AG10803 (cell line): ENCODE results near the gene BCAS1.
A peak's percentile ranks its signal among the peaks of the same experiment; 100 is the strongest.

Source experiments
- DNase-seq: peaks from one replicate; pipeline ENCODE4 v3.0.0; 2010; ENCODE audit warnings: low read depth
- H3K4me3 ChIP-seq: 2 replicates; pipeline ENCODE4 v1.5.1; 2011; ENCODE audit warnings: mild to moderate bottlenecking, low read length, control low read depth
- CTCF ChIP-seq: conservative IDR thresholded peaks from 2 replicates; pipeline ENCODE4 v1.5.1; 2011; ENCODE audit warnings: mild to moderate bottlenecking, low read length, control low read depth, inconsistent platforms

BCAS1 gene

GRCh38 chr20:53929974-53930650 lies 140.3 kb downstream of the BCAS1 start:
- H3K4me3 ChIP-seq: no peak overlapping the region
- no peak for TF ChIP-seq CTCF
- no peak for DNase-seq

DNA sequence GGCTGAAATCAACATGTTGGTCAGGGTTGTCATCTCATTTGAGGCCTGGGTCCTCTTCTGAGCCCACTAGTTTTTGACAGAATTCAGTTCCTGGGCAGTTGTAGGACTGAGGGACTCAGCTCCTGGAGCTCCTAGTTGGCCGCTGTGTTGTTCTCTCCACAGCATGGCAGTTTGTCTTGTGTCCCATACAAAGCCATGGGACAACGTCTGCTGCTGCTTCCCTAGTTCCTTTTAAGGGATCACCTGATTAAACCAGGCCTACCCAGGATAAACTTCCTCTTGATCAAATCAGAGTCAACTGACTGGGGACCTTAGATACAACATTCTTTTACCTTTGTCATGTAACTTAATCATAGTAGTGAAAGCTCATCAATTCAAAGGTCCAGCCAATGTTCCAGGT lies 141.0 kb downstream of the BCAS1 start:
- no peak for TF ChIP-seq CTCF
- H3K4me3 ChIP-seq: no peak overlapping the region
- no peak for DNase-seq

DNA sequence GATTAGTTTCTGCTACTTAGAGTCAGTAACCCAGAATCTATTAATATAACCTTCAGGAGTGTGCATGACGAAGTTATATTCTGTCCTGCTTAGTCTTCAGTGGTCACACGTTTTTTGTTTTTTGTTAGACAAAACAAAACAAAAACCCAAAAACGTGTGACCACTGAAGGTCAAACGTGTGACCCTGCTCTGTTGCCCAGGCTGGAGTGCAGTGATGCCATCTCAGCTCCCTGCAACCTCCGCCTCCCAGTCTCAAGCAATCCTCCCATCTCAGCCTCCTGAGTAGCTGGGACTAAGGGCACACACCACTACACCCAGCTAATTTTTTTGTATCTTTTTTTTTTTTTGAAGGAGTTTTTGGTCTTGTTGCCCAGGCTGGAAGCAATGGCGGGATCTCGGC lies 142.4 kb downstream of the BCAS1 start:
- DNase-seq: no peak

DNA sequence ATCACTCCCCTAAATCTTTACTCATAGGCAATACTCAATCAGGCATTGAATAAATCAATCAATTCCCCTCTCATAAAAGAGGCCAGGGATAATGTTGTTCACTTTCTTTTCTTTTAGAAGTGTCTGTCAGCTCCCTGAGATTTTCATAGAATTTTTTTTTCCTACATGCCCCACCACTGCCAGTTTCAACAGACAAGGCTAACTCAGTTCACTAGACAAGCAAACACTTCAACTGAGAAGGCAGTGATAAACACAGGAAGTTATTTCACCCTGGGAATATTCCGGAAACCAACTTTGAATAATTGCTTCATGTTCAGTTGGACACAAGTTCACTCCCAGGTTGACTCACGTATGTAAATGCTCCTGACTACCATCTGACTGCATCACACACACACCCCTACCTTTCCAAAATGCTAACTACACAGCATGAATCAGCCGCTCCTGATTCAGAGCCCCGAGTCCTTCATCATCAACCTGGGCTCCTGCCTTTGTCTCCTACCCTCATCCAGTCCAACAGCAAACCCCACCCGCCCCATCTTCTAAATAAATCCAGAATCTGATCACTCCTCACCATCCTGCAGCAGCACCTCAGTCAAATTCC lies 143.9 kb downstream of the BCAS1 start:
- peak; percentile 94 for DNase-seq
- no peak for TF ChIP-seq CTCF
- H3K4me3 ChIP-seq: no peak overlapping the region

More for the DNA sequence above, 142.4 kb downstream of the BCAS1 start:
- TF ChIP-seq CTCF: no peak
- no peak overlapping the region for H3K4me3 ChIP-seq

- TF ChIP-seq CTCF: no peak
- no peak for DNase-seq
- H3K4me3 ChIP-seq: no peak overlapping the region
Measured at GRCh38 chr20:53925651-53926401, 144.6 kb downstream of the BCAS1 start.

DNA sequence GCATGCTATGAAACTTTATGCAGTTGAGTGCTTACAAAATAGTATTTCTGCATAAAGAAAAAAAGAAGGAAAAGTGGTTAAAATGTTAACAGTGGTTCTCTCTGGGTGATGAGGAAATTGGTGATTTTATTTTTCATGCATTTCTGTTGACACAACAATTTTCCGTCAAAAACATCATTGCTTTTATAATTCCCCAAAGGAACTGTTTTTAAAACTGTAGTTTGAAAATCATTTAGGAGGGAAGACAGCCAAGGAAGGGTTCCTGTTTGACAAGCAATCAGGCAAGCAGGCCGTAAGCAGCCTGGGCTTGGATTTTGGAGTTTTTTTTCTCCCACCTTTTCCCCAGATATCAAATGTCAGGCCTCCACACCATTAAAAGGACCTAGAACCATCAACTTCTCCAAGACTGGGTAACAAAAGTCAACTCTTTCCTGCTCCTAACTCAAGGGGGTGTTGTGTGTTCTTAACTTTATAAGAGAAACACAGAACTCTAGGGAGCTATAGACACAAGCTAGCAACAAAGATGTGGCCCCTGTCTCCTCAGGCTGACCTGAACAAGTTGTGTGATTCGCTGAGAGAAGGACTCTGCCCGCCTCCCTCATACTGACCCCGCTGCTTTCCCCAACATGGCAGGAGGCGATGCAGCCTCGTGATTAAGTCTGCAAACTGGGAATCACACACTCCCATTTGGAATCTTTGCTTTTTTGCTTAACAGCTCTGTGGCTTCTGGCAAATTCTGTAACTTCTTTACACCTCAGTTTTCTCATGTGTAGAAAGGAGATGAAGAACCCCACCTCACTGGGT lies 146.6 kb downstream of the BCAS1 start:
- no peak for TF ChIP-seq CTCF
- no peak overlapping the region for H3K4me3 ChIP-seq
- DNase-seq: no peak
